NT2/D1 (cell line): Measurements from ENCODE around the gene NFYA.

ENCODE experiments used
- SUZ12 ChIP-seq: IDR thresholded peaks from 2 replicates; pipeline ENCODE4 v1.6.1; 2011; ENCODE audit not compliant: insufficient read length, insufficient read depth; ENCODE audit errors: extremely low read depth
- YY1 ChIP-seq: IDR thresholded peaks from 2 replicates; pipeline ENCODE4 v1.6.1; 2011; ENCODE audit not compliant: insufficient read length, insufficient read depth
- ZNF274 ChIP-seq: IDR thresholded peaks from 2 replicates; pipeline ENCODE4 v1.6.1; 2011; ENCODE audit warnings: mild to moderate bottlenecking, low read depth, low read length

DNA sequence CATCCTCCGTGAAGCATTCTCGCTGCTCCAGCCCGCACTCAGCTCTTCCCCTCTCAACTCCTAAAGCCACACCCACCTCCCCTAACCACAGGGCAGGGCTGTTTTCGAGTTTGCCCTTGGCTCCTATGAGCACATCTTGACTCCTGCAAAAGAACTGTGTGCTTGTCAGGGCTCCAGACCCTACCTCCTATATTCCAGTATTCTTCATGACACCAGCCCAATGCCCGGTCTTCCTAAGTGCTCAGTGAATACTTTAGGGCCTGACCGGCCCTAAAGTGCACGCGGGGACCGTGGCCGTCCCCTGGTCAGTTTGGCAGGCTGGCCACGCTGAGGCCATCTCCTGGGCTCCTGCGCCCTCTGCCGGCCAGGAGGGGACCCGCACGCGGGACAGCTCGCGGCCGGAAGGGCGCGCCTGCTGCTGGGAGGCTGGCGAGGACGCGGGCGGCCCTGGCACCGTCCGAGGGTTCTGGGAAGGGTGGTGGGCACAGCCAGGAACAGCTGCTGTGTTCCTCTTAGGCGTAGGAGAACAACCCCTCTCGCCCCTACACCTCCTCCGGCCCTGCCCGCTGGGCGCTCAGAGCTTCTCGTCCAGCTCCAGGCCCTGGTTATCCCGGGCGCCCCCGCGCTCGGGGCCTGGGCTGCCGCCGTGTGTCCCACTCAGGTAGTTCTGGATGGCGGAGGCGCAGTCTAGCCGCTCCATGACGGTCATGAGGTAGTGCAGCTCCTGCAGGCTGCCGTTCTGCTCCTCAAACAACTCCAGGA is 44.8 kb upstream of the NFYA start:
- no peak for TF ChIP-seq YY1
- no peak for TF ChIP-seq SUZ12
- no peak for TF ChIP-seq ZNF274
